Activated CD8-positive, alpha-beta memory T cell treated with anti-CD3 and anti-CD28 coated beads for 48 hours (primary cell): ENCODE measurements around the gene POU6F2.
"Not testable (repeated sequence)": the region's sequence is repeated elsewhere in the genome, so short reads cannot be mapped to it uniquely, and the experiment has no call there.

Experiments
- DNase-seq, 3 experiments: peaks; one replicate each; pipeline ENCODE4 v3.0.0-alpha.2; 2020; ENCODE audit warnings: low read depth in 2 of 3, low spot score in 2 of 3

POU6F2 gene

GRCh38 chr7:39299695-39300094 is 322.0 kb downstream of the POU6F2 start:
- DNase-seq, result no peak

DNA sequence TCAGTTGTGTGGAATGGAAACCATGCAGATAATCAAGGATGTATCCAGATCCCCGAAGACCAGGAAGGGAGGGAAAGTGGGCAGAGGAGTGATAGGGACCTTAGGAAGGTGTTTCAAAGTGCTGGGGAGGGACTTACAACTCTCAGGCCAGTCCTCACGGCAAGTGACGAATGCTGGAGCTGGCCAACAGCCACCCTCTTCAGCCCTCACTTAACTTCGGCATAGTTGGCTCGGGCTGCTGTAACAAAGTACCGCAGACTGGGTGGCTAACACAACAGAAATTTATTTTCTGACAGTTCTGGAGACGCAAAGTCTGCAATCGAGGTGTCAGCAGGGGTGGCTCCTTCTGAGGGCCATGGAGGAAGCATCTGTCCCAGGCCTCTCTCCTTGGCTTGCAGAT is 322.6 kb downstream of the POU6F2 start:
- no peak for DNase-seq

GRCh38 chr7:39301543-39301942 is 323.8 kb downstream of the POU6F2 start:
- DNase-seq, result no peak

DNA sequence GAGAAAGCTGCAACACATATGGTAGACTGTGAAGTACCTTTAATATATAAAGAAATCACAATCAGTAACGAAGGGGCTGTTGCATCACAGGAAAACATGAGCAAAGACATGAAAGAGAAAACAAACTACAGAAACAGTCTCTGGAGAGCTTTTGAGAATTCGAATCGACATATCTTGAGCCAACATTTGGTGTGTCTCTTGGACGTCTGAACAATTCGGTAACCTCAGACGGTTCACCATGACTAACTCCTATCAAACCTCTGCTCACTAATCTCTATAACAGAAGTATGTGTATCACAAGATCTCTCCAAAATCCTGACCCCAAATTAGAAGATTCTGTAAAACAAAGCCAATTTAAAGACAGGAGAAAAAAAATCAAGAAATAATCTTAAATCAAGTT is 326.5 kb downstream of the POU6F2 start:
- DNase-seq, result no peak

DNA sequence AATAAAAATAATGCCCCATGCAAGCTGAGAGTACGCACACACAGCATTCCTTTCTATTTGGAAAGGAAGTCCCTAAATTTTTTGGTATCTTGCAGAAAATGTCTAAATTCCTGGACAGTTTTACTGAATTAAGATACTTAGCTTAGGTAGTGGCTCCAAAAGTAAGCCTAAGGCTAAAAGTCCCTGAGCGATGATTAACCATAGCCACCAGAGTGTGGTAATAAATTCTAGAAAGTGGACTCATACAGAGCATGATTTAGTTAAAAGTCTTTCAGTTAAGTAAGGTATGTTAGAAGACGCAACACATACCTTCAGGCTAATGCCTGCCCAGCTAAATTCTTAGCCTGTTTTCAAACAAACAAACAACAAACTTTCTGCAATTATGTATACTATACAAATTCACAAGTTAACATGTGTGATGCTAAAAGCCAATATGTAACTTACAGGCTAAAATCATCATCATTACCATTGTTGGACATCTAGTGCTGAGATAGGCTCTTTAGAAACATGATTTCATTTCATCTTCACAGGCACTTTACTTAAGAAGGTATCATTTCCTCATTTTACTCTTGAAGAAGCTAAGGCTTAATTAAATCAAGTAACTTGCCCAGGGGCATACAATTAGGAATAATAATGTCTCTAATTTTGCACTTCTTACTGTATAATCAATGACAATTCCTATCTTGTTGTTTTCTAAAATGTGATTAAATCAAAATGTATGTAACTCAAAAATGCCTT is 327.1 kb downstream of the POU6F2 start:
- no peak for DNase-seq

DNA sequence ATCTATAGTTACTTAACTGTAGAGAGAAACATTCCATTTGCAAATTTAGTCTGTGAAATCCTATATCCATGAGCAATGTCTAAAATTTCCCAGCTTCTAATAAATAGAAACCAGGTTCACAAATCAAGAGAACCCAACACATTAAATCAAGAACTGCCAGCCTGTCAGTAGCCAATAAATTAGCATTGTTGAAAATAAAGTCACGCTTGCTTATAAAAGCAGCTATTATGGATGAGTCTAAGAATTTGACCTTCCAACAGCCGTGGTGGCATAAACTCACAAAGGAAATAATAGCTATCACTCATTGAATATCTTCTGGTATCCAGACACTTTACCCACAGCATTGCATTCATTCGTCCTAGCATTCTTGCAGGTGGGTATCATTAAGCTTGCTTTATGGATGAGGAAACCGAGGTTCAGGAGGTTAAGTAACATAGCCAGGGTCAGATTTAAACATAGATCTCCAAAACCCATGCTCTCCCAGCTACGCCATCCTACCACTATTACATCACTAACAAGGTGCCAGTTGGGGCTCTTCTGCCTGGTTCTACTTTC is 328.4 kb downstream of the POU6F2 start:
- DNase-seq, result no peak

DNA sequence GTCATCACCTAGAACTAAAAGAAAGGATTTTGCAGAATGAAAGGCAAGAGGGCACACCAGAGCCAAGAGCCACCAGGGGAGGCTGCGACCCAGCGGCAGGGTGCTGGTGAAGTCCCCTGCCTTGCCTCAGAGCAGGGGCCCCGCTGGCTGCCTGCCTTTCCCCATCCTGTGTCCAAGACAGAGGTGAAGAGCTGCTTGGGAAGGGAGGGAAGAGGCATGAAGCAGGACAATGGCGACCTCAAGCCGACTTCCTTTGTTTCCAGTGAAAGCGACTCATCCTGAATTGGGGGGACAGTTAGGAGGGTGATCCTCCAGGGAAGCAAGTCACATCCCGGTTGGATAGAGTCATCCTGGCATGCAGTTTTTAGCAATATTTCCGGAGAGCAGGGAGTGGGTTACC is 333.0 kb downstream of the POU6F2 start:
- no peak for DNase-seq

GRCh38 chr7:39312254-39312989 is 334.7 kb downstream of the POU6F2 start:
- DNase-seq, result no peak

DNA sequence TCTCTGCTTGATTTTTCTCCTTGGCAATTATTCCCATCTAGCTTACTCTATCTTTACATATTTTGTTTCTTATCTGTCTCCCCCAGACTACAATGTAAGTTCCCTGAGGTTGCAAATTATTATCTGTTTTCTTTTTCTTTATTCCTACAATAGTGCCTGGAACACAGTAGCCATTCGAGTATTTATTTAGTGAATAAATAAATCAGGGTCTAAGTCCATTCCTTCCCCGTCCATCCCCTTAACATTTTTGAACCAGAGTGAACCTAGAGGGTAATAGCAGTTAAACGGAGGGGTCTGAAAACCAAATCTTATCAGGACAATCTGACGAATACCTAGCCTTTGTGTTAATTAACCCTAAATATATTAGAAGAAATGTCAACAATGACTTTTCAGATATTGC is 335.7 kb downstream of the POU6F2 start:
- no peak for DNase-seq

GRCh38 chr7:39313974-39314373 is 336.3 kb downstream of the POU6F2 start:
- no peak for DNase-seq

DNA sequence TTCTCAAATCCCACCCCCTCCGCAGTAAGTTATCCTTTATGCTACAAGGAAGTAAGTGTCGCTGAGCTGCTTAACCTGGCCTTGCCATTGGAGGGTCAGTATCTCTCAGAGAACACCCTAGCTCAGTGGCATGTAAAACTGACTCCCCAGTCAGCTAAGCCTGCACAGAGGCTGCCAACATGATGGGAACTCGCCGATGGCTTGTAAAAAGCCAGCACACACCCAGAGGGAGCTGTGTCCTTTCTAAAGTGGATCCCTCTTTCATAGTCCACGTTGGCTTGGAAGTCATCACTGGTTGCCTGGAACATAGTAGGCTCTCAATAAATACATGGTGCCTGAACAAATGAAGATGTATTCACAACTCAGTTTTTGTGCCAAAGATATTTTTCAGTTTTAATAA is 339.4 kb downstream of the POU6F2 start:
- no peak for DNase-seq

GRCh38 chr7:39317896-39318295 is 340.2 kb downstream of the POU6F2 start:
- DNase-seq, result no peak

DNA sequence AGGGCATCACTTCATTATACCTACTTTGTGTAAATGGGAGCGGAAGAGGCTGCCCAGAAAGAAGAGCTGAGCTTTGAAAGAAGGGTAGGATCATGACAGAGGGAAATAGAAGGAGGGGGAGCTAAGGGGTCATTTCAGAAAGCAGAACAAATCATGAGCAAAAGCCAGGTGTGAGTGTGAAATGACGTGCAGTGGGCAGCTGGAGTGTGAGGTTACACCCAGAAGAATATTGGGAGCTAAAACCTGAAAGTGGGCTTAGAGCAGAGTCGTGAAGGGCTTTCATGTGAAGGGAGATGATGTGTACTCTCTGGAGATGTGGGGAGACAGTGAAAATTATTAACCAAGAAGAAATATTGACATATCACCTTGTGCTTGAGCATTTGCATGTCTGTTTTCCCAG is 343.5 kb downstream of the POU6F2 start:
- no peak for DNase-seq

- DNase-seq, result no peak
Observed at GRCh38 chr7:39321909-39322498, 344.3 kb downstream of the POU6F2 start.

DNA sequence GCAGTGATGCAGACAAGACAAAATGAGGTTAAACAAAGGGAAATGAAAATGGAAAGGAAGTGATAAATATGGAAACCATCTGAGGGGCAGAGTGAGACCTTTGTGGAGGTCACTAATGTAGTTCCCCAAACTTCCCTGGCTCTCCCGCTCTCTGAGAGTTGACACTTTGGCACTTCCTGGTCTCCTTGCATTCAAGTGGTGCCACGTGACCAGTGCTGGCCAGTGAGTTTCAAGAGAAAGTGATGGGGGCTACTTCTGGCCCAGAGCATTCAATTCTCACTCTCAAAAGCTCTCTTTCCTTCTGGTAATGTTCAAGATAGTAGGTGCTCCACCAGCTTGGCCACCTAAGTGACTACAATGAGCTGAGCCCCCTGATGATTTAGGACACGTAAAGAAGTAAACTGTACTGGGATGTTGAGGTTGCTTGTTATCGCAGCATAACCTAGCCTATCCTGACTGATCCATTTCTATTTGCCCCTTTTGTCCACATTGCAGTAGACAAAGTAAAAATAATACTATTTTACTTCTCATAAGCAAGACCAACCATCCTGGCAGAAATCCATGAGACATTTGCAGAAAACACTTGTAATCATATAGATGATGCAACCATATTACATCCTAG is 346.5 kb downstream of the POU6F2 start:
- no peak for DNase-seq

DNA sequence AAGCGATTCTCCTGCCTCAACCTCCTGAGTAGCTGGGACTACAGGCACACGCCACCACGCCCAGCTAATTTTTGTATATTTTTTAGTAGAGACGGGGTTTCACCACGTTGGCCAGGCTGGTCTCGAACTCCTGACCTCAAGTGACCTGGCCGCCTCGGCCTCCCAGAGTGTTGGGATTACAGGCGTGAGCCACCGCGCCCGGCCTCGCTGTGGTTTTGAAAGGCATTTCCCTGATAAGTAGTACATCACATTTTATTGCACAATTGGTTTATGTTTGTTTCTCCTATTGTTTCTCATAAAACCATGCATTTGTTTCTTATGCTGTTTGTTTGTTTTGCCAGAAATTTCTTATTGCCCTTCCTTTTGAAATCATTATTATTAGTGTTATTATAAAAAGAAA is 353.9 kb downstream of the POU6F2 start:
- not testable (repeated sequence) for DNase-seq

- DNase-seq, result no peak
Observed at GRCh38 chr7:39332142-39332541, 354.4 kb downstream of the POU6F2 start.

- no peak for DNase-seq
Observed at GRCh38 chr7:39333701-39334100, 356.0 kb downstream of the POU6F2 start.

DNA sequence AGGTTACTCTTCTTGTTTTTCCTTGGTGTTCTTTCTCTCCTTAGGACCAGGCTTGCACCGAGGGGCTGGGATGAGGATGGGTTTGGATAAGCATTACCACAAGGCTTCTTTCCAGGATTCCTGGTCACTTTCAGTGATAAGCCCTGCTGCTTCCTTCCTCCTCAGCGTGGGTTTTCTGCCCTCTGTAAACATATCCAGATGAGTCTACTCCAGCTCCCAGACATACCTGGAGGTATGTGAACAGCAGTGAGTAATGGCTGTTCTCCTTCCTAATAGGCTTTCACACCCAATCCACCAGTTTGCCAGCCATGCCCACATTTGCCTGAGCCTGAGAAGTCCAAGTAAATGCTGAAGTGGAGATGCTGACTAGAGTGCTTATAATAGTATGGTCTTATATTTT is 358.7 kb downstream of the POU6F2 start:
- no peak for DNase-seq

DNA sequence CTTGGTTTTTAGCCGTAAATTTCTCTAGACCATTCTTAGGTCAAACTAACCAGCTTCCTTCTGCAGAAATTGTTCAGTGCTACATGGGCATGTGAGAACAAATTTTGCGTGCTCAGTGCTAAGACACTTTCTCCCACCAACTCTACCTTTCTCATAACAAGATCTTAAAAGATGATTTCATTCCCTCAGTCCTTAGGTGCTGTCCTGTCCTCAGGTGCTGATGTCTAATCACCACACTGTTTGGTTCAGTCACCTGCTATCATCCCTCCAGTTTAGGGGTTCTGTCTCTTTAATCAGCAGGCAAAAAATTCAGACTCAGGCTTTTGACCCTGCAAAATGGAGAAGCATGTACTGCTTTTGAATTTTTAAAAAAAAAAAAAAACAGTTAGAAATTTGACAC is 361.0 kb downstream of the POU6F2 start:
- DNase-seq, result no peak

- no peak for DNase-seq
Observed at GRCh38 chr7:39339591-39339990, 361.9 kb downstream of the POU6F2 start.

DNA sequence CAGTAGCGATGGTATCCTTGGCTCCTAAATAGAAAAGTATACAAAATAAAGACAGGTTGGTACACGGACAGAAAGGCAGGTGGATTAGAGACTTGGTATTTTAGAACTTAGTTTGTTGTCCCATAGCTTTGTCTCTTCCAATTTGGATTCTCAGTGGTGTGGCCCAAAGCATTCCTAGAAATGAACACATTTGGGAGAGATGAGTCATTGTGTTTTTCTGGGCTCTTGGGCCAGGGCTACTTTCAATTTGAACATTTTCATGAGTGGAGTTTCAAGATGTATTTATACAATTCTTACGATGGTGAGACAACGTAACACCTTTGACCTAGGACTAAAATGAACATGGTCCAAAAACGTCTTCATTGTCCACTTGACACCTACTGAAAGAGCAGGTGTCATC is 363.4 kb downstream of the POU6F2 start:
- DNase-seq, result no peak
